K562 (cell line): ENCODE measurements around the gene RPLP2. TPM values are rescaled to one million over a fixed set of nuclear protein-coding genes. Genes with fewer than 3 reads are reported as not detected.

Source experiments
- ATAC-seq: fragments of 200-7000 bp; cut with Tn5 transposase; 3 replicates; pipeline ENCODE4 v1.9.1; 2020; ENCODE audit warnings: moderate library complexity
- BruUV-seq: library from RNA; stranded (reverse); fragments of 400-500 nt; replicated peaks from 2 replicates; lab custom pipeline; 2021; lab: Mats Ljungman, UMichigan
- CTCF ChIA-PET: fragments of 300-600 bp; formaldehyde crosslinking; extraction: SDS; loops from one replicate; lab custom pipeline; 2021; ENCODE audit warnings: low intra/inter-chr PET ratio; lab: Yijun Ruan, JAX
- POLR2A ChIA-PET: fragments of 300-600, 350-650 bp; sonication (Branson Sonifier 250); formaldehyde crosslinking; extraction: SDS; loops from one replicate; lab custom pipeline; 2021; ENCODE audit warnings: antibody characterized with exemption, inconsistent platforms; lab: Yijun Ruan, JAX
- DNase-seq, 4 experiments: peaks; one replicate each; pipeline versions ENCODE4 v3.0.0 to v3.0.0-alpha.2; 2011 to 2018; ENCODE audit warnings: low spot score in 3 of 4, mixed read lengths in 3 of 4; ENCODE audit errors: extremely low read depth in 1 of 4
- FAIRE-seq: peaks from 2 replicates; lab custom pipeline; 2011; peaks lifted over from hg19 to GRCh38; lab: Jason Lieb, UNC
- H2AFZ ChIP-seq: 2 replicates; pipeline ENCODE4 v1.6.0; 2011; ENCODE audit warnings: low read depth, low read length, control low read depth, inconsistent platforms
- H3K27ac ChIP-seq: fragments of 200-600 bp; 3 replicates; pipeline ENCODE4 v1.8.0; 2011; ENCODE audit warnings: low read depth, mild to moderate bottlenecking, control low read depth, inconsistent platforms, low read length, moderate library complexity, mixed read lengths; ENCODE audit errors: extremely low read depth
- H3K27me3 ChIP-seq, 2 experiments: fragments of 300-600 bp in 1 of 2; 2 replicates in 1 of 2; 3 replicates in 1 of 2; pipeline versions ENCODE4 v1.6.0 to v1.8.0; 2011; ENCODE audit warnings: inconsistent platforms in 2 of 2, low read length in 2 of 2, mild to moderate bottlenecking in 1 of 2, mixed read lengths in 1 of 2, moderate library complexity in 1 of 2; ENCODE audit not compliant: control insufficient read depth in 2 of 2, insufficient read depth in 2 of 2
- H3K36me3 ChIP-seq: fragments of 300-600 bp; 3 replicates; pipeline ENCODE4 v1.8.0; 2011; ENCODE audit warnings: mild to moderate bottlenecking, low read length, inconsistent platforms; ENCODE audit not compliant: control insufficient read depth, insufficient read depth
- H3K4me1 ChIP-seq, 2 experiments: fragments of 200-600 bp in 1 of 2; replicated peaks in 1 of 2; 2 replicates in 1 of 2; 3 replicates in 1 of 2; pipeline versions ENCODE4 v1.5.1 to v1.8.0; 2011; ENCODE audit warnings: inconsistent platforms in 2 of 2, low read length in 2 of 2, mild to moderate bottlenecking in 1 of 2, mixed read lengths in 1 of 2, moderate library complexity in 1 of 2; ENCODE audit not compliant: control insufficient read depth in 2 of 2, insufficient read depth in 2 of 2
- H3K4me2 ChIP-seq: 2 replicates; pipeline ENCODE4 v1.6.1; 2011; ENCODE audit warnings: low read length, control low read depth, inconsistent platforms, mixed read lengths; ENCODE audit not compliant: insufficient read depth
- H3K4me3 ChIP-seq: fragments of 200-600 bp; sonication (generic), shearing (Covaris generic); 2 replicates; pipeline ENCODE4 v1.5.1; 2016; ENCODE audit warnings: control low read depth, inconsistent platforms
- H3K79me2 ChIP-seq: fragments of 200-600 bp; 3 replicates; pipeline ENCODE4 v1.8.0; 2011; ENCODE audit warnings: low read length, inconsistent platforms; ENCODE audit not compliant: control insufficient read depth, insufficient read depth
- H3K9ac ChIP-seq, 2 experiments: 2 replicates each; pipeline versions ENCODE4 v1.6.0 to v1.6.1; 2011; ENCODE audit warnings: low read depth in 2 of 2, low read length in 2 of 2, control low read depth in 1 of 2, inconsistent platforms in 1 of 2, mild to moderate bottlenecking in 1 of 2, mixed read lengths in 1 of 2; ENCODE audit not compliant: insufficient read depth in 1 of 2
- H3K9me1 ChIP-seq: one replicate; pipeline ENCODE4 v1.6.0; 2011; ENCODE audit warnings: inconsistent platforms, mild to moderate bottlenecking, low read length, moderate library complexity; ENCODE audit not compliant: control insufficient read depth, insufficient read depth
- H3K9me3 ChIP-seq: replicated peaks from 2 replicates; pipeline ENCODE4 v1.5.1; 2011; ENCODE audit warnings: low read depth, low read length, inconsistent platforms; ENCODE audit not compliant: control insufficient read depth, insufficient read depth
- H4K20me1 ChIP-seq: replicated peaks from 2 replicates; pipeline ENCODE4 v1.6.1; 2011; ENCODE audit warnings: low read length, inconsistent platforms, mixed read lengths; ENCODE audit not compliant: control insufficient read depth, insufficient read depth
- HNRNPL ChIP-seq: fragments of 200-400 bp; formaldehyde crosslinking; IDR thresholded peaks from 2 replicates; pipeline ENCODE4 v1.6.1; 2017; ENCODE audit warnings: low read depth, mild to moderate bottlenecking, low read length
- POLR2G ChIP-seq: fragments of 200-400 bp; formaldehyde crosslinking; IDR thresholded peaks from 2 replicates; pipeline ENCODE4 v1.6.1; 2017; ENCODE audit warnings: low read depth, mild to moderate bottlenecking, antibody characterized with exemption, low read length, moderate library complexity
- RBM22 ChIP-seq: fragments of 200-400 bp; formaldehyde crosslinking; IDR thresholded peaks from 2 replicates; pipeline ENCODE4 v1.6.1; 2018; ENCODE audit warnings: low read length, low read depth; ENCODE audit not compliant: poor library complexity, severe bottlenecking
- ZNF830 ChIP-seq: fragments of 250-450 bp; sonication (Bioruptor Pico); IDR thresholded peaks from 2 replicates; pipeline ENCODE4 v1.5.0; 2021; ENCODE audit warnings: mild to moderate bottlenecking
- WGBS: fragments of 100-300 bp; shearing (Covaris generic); methylation state at CpG from one replicate; pipeline ENCODE4 v1.1.6; 2016; ENCODE audit warnings: low coverage, mixed read lengths; ENCODE audit not compliant: insufficient coverage; ENCODE audit errors: missing lambda C conversion rate; 5-methylcytosine and 5-hydroxymethylcytosine counted together
- in situ Hi-C: fragments of 300-500 bp; cut with MboI; formaldehyde crosslinking; loops from 4 replicates; pipeline ENCODE4 v1.15.0; 2018; ENCODE audit warnings: inconsistent platforms, mixed read lengths
- intact Hi-C: fragments of 100-400 bp; cut with micrococcal nuclease; formaldehyde crosslinking; loops from 2 replicates; pipeline ENCODE4 v1.14.2; 2022
- polyA plus RNA-seq, 8 experiments: library from polyadenylated mRNA; depleted of rRNA in 4 of 8; stranded (reverse) in 5 of 8; unstranded in 3 of 8; fragments of >200 nt; fragmentation: Nextera tagmentation in 2 of 8; fragmentation: Illumina TruSeq in 1 of 8; extraction: Ambion mirVana in 2 of 8; extraction: Trizol in 1 of 8; gene quantifications; 2 replicates each; pipeline versions ENCODE4 v1.2.1 to v1.2.3, GENCODE V29; 2011 to 2014; ENCODE audit warnings: inconsistent platforms in 1 of 8, missing spikeins in 1 of 8
- total RNA-seq, 7 experiments: library from RNA; depleted of rRNA in 6 of 7; stranded (reverse); fragments of >200 nt in 6 of 7; fragmentation: Illumina TruSeq in 2 of 7; extraction: Trizol in 2 of 7; gene quantifications; 2 replicates each; pipeline versions ENCODE4 v1.2.1 to v1.2.3, GENCODE V29; 2011 to 2021; ENCODE audit warnings: low replicate concordance in 1 of 7
- TF ChIP-seq, protein P1 (sequence below): sonication (generic); formaldehyde crosslinking; IDR thresholded peaks from 2 replicates; pipeline ENCODE4 v1.8.1; 2023; ENCODE audit warnings: mild to moderate bottlenecking, missing genetic modification reagents

RPLP2 gene
- total and polyA plus RNA-seq, 9 of the 15 experiments (the other 6 are each of a cell fraction or from before 2014, with no cell fraction given) = 528 to 3,807 (median 1,633) TPM

DNA sequence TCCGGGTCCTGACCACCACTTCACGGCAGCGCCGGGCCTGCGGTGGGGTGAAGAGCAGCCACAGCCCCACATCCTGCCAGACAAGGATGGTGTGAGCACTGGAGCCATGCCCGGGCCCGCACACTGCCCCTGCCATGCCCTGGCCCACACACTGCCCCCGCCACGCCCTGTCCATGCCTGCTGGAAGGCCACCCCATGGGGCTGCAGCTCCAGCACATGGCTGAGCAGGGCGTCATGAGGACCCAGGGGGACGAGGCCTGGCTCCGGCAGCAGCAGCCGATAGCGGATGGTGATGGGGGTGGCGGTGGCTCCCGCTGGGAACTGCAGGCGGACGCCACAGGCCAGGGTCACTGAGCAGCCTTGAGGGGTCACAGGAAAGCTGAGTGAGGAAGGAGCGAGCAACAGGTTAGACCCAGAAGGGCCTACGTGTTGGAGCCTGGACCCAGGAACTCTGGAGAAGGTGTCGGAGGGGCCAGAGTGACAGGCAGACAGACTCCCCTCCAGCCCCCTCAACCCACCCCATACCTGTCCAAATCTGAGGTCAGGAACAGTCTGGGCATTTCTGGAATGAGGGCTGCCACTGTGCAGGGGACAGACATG lies 7.6 kb upstream of the RPLP2 start:
- BruUV-seq = no TSS peak
- H3K27ac ChIP-seq = no peak overlapping the region
- H3K4me3 ChIP-seq = no peak overlapping the region
- WGBS = 92% methylated on average over 10 of the region's 21 CpGs
- POLR2A ChIA-PET = interaction anchor here (0.5 to 1.0 kb wide), 5 partner anchors 9 to 110 kb away, joined by 3 to 4 read pairs (median 3); no protein-coding TSS in a partner anchor
- peaks cover 24% of the 10 kb centered on the region; the same call in 2 of the 3 replicates for H3K79me2 ChIP-seq
- intact Hi-C loops (no loop called here), in situ Hi-C loops (no loop called here)
- DNase-seq (no peak), ATAC-seq (no peak), FAIRE-seq (no peak)
- H3K4me2 ChIP-seq = no peak overlapping the region
- no peaks in the 10 kb centered on the region for H4K20me1 ChIP-seq
- TF ChIP-seq, protein P1, sequence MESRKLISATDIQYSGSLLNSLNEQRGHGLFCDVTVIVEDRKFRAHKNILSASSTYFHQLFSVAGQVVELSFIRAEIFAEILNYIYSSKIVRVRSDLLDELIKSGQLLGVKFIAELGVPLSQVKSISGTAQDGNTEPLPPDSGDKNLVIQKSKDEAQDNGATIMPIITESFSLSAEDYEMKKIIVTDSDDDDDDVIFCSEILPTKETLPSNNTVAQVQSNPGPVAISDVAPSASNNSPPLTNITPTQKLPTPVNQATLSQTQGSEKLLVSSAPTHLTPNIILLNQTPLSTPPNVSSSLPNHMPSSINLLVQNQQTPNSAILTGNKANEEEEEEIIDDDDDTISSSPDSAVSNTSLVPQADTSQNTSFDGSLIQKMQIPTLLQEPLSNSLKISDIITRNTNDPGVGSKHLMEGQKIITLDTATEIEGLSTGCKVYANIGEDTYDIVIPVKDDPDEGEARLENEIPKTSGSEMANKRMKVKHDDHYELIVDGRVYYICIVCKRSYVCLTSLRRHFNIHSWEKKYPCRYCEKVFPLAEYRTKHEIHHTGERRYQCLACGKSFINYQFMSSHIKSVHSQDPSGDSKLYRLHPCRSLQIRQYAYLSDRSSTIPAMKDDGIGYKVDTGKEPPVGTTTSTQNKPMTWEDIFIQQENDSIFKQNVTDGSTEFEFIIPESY = peak; percentile 95
- TF ChIP-seq HNRNPL = peak; percentile 16; the same call in 1 of the 2 replicates
- TF ChIP-seq POLR2G = 0 out of 2 replicates have a peak, but pooled peaks have one; percentile 50
- TF ChIP-seq ZNF830 (CRISPR knock-in tag) = no peak
- peak; percentile 42 for TF ChIP-seq RBM22
- H3K9ac ChIP-seq = peak overlapping the region in 1 of 2 experiments; percentile 97; a peak in 1 of 4 replicates
- no peaks in the 10 kb centered on the region for H3K9me1 ChIP-seq
- H3K36me3 ChIP-seq = peaks cover 38% of the 10 kb centered on the region; the same call in 1 of the 3 replicates
- CTCF ChIA-PET = no interaction called here
- H3K9me3 ChIP-seq = no peaks in the 10 kb centered on the region
- H3K27me3 ChIP-seq = no peaks in the 10 kb centered on the region
- peaks cover 7 to 96% of the 10 kb centered on the region in 2 experiments; a peak in 4 of 5 replicates for H3K4me1 ChIP-seq
- no peak overlapping the region for H2AFZ ChIP-seq
